ENCODE results near the gene ELL. TPM values are rescaled to one million over a fixed set of nuclear protein-coding genes. Genes with fewer than 3 reads are reported as not detected.

Gene ELL
- total RNA-seq, 1 experiment from 2014 or later = 17.0 TPM

DNA sequence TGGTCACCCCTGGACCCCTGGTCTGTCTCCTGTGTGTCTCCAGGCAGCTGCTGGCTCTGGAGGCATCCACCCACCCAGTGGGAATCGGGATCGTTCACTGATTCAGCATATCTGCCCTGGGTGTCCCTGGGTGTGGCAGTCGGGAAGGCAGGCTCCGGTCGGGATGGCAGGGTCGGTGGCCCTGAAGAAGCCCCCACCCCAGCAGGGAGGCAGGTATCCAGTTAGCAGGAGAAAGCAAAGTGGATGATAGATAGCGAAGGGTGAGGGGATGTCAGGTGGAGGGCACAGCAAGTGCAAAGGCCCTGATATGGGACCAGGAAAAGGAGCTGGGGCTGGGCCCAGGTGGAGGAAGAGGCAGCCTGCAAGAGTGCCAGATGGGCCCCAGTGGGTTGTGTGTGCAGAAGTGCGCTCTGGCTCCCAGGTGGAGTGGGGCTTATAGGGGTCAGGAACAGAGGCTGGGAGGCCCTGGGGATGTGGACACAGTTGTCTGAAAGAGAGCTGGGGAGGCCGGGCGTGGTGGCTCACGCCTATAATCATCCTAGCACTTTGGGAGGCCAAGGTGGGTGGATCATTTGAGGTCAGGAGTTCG is 100.4 kb downstream of the ELL start:
- no peak overlapping the region for H3K27ac Mint-ChIP-seq
- Histone ChIP-seq H3K9me3 (ENCODE audit: control insufficient read depth, low read depth, low read length) (no peaks in the 10 kb centered on the region), H2BK20ac (ENCODE audit: low read depth, low read length, poor library complexity, severe bottlenecking) (no peak overlapping the region), H2BK5ac (ENCODE audit: insufficient read length, low read length) (no peak overlapping the region), H3K23me2 (ENCODE audit: insufficient read length, low read depth, low read length, poor library complexity, severe bottlenecking) (peaks cover 13% of the 10 kb centered on the region), H2BK15ac (ENCODE audit: low read depth, low read length) (no peak overlapping the region), H2BK120ac (ENCODE audit: low read depth, low read length, poor library complexity, severe bottlenecking) (no peak overlapping the region), H3T11ph (ENCODE audit: low read length) (no peak overlapping the region), H3K14ac (ENCODE audit: insufficient read depth, low read length) (no peak overlapping the region), H3K18ac (ENCODE audit: insufficient read length, low read depth, low read length) (no peak overlapping the region), H2AFZ (ENCODE audit: low read length) (no peak overlapping the region), H4K8ac (replicated peaks; ENCODE audit: insufficient read length, low read depth, low read length) (no peak overlapping the region), H3K4ac (ENCODE audit: low read depth, low read length) (no peak overlapping the region), H3K4me2 (ENCODE audit: insufficient read depth, insufficient read length, low read length) (no peak overlapping the region), H3K23ac (ENCODE audit: insufficient read length, low read depth, low read length) (no peak overlapping the region), H4K20me1 (ENCODE audit: control insufficient read depth, insufficient read depth, insufficient read length) (no peaks in the 10 kb centered on the region), H4K5ac (ENCODE audit: insufficient read length, low read depth, low read length) (no peak overlapping the region), H3K79me2 (ENCODE audit: insufficient read depth, low read length) (no peaks in the 10 kb centered on the region), H4K91ac (ENCODE audit: insufficient read length, low read depth, low read length) (no peak overlapping the region), H3K4me1 (ENCODE audit: insufficient read depth, low read length) (peaks cover 8% of the 10 kb centered on the region; the same call in 1 of the 2 replicates), H3K27me3 (ENCODE audit: insufficient read depth, low read length) (no peaks in the 10 kb centered on the region; the same call in 1 of the 2 replicates), H3K27ac (ENCODE audit: insufficient read length, low read depth, low read length) (no peak overlapping the region), H3K56ac (ENCODE audit: insufficient read length, low read depth, low read length) (no peak overlapping the region), H2BK12ac (ENCODE audit: insufficient read length, low read depth, low read length) (no peak overlapping the region), H3K79me1 (ENCODE audit: insufficient read depth, low read depth, low read length, poor library complexity, severe bottlenecking) (no peaks in the 10 kb centered on the region), H3K9ac (ENCODE audit: extremely low read depth, insufficient read length, low read length) (no peak overlapping the region), H2AK5ac (ENCODE audit: insufficient read length, low read length) (no peak overlapping the region)
- H3K9me3 Mint-ChIP-seq = no peaks in the 10 kb centered on the region; a peak in 2 of 5 replicates
- DNase-seq = no peak
- no CpG with 5 or more reads among the region's 12 CpGs for WGBS (ENCODE audit: extremely low coverage, insufficient read length, low lambda C conversion rate)
- peaks cover 47 to 61% of the 10 kb centered on the region in 2 experiments for H3K4me1 Mint-ChIP-seq
- H3K36me3 Mint-ChIP-seq (ENCODE audit: insufficient read depth in 1 of 3, low read depth in 3 of 3) = peaks cover 0 to 5% (median 0%) of the 10 kb centered on the region in 3 experiments; a peak in 1 of 7 replicates
- TF ChIP-seq, protein P1, sequence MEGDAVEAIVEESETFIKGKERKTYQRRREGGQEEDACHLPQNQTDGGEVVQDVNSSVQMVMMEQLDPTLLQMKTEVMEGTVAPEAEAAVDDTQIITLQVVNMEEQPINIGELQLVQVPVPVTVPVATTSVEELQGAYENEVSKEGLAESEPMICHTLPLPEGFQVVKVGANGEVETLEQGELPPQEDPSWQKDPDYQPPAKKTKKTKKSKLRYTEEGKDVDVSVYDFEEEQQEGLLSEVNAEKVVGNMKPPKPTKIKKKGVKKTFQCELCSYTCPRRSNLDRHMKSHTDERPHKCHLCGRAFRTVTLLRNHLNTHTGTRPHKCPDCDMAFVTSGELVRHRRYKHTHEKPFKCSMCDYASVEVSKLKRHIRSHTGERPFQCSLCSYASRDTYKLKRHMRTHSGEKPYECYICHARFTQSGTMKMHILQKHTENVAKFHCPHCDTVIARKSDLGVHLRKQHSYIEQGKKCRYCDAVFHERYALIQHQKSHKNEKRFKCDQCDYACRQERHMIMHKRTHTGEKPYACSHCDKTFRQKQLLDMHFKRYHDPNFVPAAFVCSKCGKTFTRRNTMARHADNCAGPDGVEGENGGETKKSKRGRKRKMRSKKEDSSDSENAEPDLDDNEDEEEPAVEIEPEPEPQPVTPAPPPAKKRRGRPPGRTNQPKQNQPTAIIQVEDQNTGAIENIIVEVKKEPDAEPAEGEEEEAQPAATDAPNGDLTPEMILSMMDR (conservative IDR thresholded peaks at IDR 0.05) = no peak
- peak overlapping the region in 1 of 2 experiments; percentile 4; a peak in 2 of 5 replicates for H3K4me3 Mint-ChIP-seq
- H3K27me3 Mint-ChIP-seq (ENCODE audit: low read depth) = peaks cover 49% of the 10 kb centered on the region
